Hepatocyte (in vitro differentiated cells): Measurements from ENCODE around the gene PRPF19. TPM values are rescaled to one million over a fixed set of nuclear protein-coding genes. Genes with fewer than 3 reads are reported as not detected.

Experiments used
- DNase-seq: peaks from one replicate; pipeline ENCODE4 v3.0.0-alpha.2; 2016; ENCODE audit warnings: low spot score
- H2AFZ ChIP-seq: fragments of 200-600 bp; sonication (generic); 2 replicates; pipeline ENCODE4 v1.6.0; 2016; ENCODE audit warnings: antibody characterized with exemption, mild to moderate bottlenecking
- H3K27ac ChIP-seq: fragments of 200-600 bp; sonication (generic); 2 replicates; pipeline ENCODE4 v1.5.1; 2016; ENCODE audit warnings: mild to moderate bottlenecking
- H3K27me3 ChIP-seq: fragments of 200-600 bp; sonication (generic); 2 replicates; pipeline ENCODE4 v1.6.1; 2016
- H3K36me3 ChIP-seq: fragments of 200-600 bp; sonication (generic); replicated peaks from 2 replicates; pipeline ENCODE4 v1.5.1; 2016; ENCODE audit warnings: low read depth; ENCODE audit not compliant: insufficient read depth
- H3K4me1 ChIP-seq: fragments of 200-600 bp; sonication (generic); 2 replicates; pipeline ENCODE4 v1.5.1; 2016; ENCODE audit warnings: mild to moderate bottlenecking, moderate library complexity; ENCODE audit not compliant: insufficient read depth
- H3K4me2 ChIP-seq: fragments of 200-600 bp; sonication (generic); 2 replicates; pipeline ENCODE4 v1.6.0; 2016
- H3K4me3 ChIP-seq: fragments of 200-600 bp; sonication (generic); 2 replicates; pipeline ENCODE4 v1.5.1; 2016; ENCODE audit warnings: mild to moderate bottlenecking
- H3K79me2 ChIP-seq: fragments of 200-600 bp; sonication (generic); 2 replicates; pipeline ENCODE4 v1.6.0; 2017; ENCODE audit warnings: mild to moderate bottlenecking
- H3K9me2 ChIP-seq: fragments of 200-600 bp; sonication (generic); replicated peaks from 2 replicates; pipeline ENCODE4 v1.6.0; 2017; ENCODE audit warnings: mild to moderate bottlenecking; ENCODE audit not compliant: insufficient read depth
- H3K9me3 ChIP-seq: fragments of 200-600 bp; sonication (generic); 2 replicates; pipeline ENCODE4 v1.5.1; 2016; ENCODE audit warnings: low read depth, mild to moderate bottlenecking
- H4K20me1 ChIP-seq: fragments of 200-600 bp; sonication (generic); 2 replicates; pipeline ENCODE4 v1.6.0; 2016; ENCODE audit warnings: mild to moderate bottlenecking; ENCODE audit not compliant: insufficient read depth, poor library complexity, severe bottlenecking
- EZH2 ChIP-seq: fragments of 200-600 bp; sonication (generic); IDR thresholded peaks from 2 replicates; pipeline ENCODE4 v1.6.1; 2016; ENCODE audit warnings: antibody characterized with exemption, mild to moderate bottlenecking, borderline replicate concordance
- EZH2phosphoT487 ChIP-seq: fragments of 200-600 bp; sonication (generic); IDR thresholded peaks from one replicate; pipeline ENCODE4 v1.6.1; 2018; ENCODE audit warnings: antibody characterized with exemption, mild to moderate bottlenecking, low read depth, moderate library complexity; ENCODE audit not compliant: unreplicated experiment, severe bottlenecking
- WGBS: methylation state at CpG from one replicate; pipeline ENCODE4 v1.1.6; 2016; ENCODE audit warnings: low lambda C conversion rate; ENCODE audit errors: missing lambda C conversion rate; 5-methylcytosine and 5-hydroxymethylcytosine counted together
- polyA plus RNA-seq: library from polyadenylated mRNA; unstranded; fragments of >200 nt; fragmentation: Nextera tagmentation; extraction: Ambion mirVana; gene quantifications from 2 replicates; pipeline ENCODE4 v1.2.1, GENCODE V29; 2016
- total RNA-seq: library from RNA; depleted of rRNA; stranded (reverse); fragments of >200 nt; gene quantifications from 2 replicates; pipeline ENCODE4 v1.2.3, GENCODE V29; 2014
- TF ChIP-seq, protein P1 (sequence below): fragments of 200-600 bp; sonication (generic); IDR thresholded peaks from 2 replicates; pipeline ENCODE4 v1.5.1; 2016; ENCODE audit warnings: antibody characterized with exemption, mild to moderate bottlenecking; ENCODE audit not compliant: poor library complexity

The PRPF19 gene
- total and polyA plus RNA-seq, 2 experiments from 2014 or later, result 19.3 to 53.8 TPM

DNA sequence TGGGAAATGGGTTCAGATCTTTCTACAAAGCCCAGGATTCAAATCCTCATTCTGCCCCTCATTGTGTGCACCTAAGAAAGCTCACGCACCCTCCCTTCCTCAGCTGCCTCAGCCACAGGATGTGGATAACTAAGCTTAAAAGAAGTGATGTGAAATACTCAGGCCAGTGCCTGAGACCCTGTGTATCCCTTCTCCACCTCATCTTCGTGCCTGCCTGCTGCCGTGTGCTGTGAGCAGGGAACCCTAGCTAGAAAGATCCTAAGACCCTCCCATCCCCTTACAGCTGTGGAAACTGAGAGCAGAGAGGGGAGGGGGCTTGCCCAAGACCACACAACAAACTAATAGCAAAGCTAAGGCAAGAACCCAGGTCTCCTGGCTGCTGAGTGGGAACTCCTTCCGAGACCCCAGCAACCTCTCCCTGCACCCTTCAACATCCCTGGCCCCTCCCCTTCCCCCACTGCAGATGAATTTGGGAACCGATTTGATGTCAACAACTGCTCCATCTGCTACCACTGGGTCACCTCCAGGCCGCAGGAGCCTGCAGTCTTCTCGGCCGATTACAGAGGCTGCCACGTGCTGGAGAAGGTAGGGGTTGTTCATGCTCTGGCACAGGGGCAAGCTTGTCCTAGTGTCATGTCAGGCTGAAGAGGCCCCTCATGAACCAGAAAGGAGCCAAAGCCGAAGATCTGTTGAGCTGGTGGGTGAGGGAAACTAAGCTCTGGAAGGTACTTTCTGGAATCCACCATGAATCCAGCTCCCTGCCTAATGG is 37.5 kb downstream of the PRPF19 start:
- no peaks in the 10 kb centered on the region for H3K27me3 ChIP-seq
- no peak overlapping the region for H3K4me2 ChIP-seq
- H3K4me1 ChIP-seq, result no peaks in the 10 kb centered on the region
- no peaks in the 10 kb centered on the region for H4K20me1 ChIP-seq
- H2AFZ ChIP-seq, result no peak overlapping the region
- TF ChIP-seq EZH2phosphoT487 (no peak), EZH2 (no peak)
- TF ChIP-seq, protein P1, sequence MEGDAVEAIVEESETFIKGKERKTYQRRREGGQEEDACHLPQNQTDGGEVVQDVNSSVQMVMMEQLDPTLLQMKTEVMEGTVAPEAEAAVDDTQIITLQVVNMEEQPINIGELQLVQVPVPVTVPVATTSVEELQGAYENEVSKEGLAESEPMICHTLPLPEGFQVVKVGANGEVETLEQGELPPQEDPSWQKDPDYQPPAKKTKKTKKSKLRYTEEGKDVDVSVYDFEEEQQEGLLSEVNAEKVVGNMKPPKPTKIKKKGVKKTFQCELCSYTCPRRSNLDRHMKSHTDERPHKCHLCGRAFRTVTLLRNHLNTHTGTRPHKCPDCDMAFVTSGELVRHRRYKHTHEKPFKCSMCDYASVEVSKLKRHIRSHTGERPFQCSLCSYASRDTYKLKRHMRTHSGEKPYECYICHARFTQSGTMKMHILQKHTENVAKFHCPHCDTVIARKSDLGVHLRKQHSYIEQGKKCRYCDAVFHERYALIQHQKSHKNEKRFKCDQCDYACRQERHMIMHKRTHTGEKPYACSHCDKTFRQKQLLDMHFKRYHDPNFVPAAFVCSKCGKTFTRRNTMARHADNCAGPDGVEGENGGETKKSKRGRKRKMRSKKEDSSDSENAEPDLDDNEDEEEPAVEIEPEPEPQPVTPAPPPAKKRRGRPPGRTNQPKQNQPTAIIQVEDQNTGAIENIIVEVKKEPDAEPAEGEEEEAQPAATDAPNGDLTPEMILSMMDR, result no peak
- no peaks in the 10 kb centered on the region for H3K79me2 ChIP-seq
- 87% methylated on average over 10 of the region's 10 CpGs for WGBS
- H3K36me3 ChIP-seq, result no peaks in the 10 kb centered on the region
- H3K9me2 ChIP-seq, result no peaks in the 10 kb centered on the region
- H3K9me3 ChIP-seq, result no peaks in the 10 kb centered on the region
- no peak overlapping the region for H3K4me3 ChIP-seq
- no peak for DNase-seq
- H3K27ac ChIP-seq, result no peak overlapping the region

DNA sequence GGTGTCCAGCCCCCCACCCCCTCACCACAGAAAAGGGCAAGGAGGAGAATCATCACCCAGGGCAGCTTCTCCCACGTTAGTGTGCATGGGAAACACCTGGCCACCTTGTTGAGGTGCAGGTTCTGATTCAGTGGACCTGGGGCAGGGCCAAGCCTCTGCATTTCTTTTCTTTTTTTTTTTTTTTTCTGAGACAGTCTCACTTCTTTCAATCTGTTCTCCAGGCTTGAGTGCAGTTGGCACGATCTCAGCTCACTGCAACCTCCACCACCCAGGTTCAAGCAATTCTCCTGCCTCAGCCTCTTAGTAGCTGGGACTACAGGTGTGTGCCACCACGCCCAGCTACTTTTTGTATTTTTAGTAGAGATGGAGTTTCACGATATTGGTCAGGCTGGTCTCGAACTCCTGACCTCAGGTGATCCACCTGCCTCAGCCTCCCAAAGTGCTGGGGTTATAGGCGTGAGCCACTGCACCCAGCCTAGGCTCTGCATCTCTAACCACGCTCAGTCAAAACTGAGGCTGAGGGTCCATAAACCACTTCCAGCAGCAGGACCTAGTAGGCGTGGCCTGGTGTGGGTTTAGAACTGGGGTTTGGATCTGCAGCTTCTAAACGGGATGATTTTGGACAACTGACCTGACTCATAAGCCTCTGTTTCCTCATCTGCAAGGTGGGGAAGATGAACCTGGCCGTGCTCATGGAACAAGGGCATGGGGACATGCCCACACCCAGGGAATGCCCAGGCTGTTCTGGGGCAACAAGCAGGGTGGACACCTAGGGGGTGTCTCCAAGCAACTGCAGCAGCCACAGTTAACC is 38.3 kb downstream of the PRPF19 start:
- Histone ChIP-seq H3K27me3 (no peaks in the 10 kb centered on the region), H3K4me1 (no peaks in the 10 kb centered on the region), H3K9me2 (no peaks in the 10 kb centered on the region), H4K20me1 (no peaks in the 10 kb centered on the region), H3K9me3 (no peaks in the 10 kb centered on the region), H3K79me2 (no peaks in the 10 kb centered on the region), H3K4me3 (no peak overlapping the region), H3K36me3 (no peaks in the 10 kb centered on the region), H3K4me2 (no peak overlapping the region), H2AFZ (no peak overlapping the region), H3K27ac (no peak overlapping the region)
- no peak for TF ChIP-seq EZH2
- no peak for TF ChIP-seq EZH2phosphoT487
- TF ChIP-seq, protein P1, result no peak
- DNase-seq, result no peak
- 83% methylated on average over 10 of the region's 10 CpGs for WGBS

DNA sequence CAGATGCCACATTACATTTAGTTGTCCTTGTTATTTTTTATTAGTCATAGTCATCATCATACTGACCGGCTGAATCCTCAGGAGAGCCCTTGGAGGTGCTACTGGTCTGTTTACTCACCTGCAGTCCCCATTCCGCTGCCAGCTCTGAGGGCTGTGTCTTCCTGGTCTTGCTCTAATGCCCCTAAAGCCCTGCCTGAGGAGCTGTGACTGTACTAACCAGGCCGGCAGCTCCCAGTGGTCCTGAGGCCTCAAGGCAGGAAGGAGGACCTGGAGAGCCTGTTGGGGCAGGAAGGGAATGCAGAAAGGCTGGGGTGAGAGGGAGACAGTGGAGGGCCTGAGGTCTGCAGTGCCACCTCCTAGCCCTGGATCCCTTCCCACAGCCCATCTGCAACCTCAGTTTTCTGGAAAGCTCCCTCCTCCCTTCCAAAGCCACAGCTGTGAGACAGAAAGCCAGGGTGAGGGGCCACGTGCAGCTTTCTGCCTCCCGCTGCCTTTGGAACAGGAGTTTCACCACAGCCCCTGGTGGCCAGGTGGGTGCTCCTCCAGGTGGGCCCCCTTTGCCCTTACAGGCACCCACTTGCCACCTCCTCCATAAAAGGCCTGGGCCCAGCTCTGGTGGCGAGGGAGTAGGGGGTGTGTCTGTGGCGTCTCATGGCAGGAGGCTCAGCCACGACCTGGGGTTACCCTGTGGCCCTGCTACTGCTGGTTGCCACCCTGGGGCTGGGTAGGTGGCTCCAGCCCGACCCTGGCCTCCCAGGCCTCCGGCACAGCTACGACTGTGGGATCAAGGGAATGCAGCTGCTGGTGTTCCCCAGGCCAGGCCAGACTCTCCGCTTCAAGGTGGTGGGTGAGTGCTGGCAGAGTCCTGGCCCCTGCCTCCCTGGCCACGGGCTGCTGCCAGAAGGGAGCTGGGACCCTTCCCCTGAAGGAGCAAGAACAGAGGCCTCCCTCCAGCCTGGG is 39.2 kb downstream of the PRPF19 start, which contains the start of gene ZP1:
ZP1 (plus strand) TSS at position 632 of the 960 bp plus-strand sequence; CDS start at position 652, 20 bp downstream.
- Histone ChIP-seq H3K9me2 (no peaks in the 10 kb centered on the region), H3K27ac (no peak within 1 kb of the TSS), H3K4me2 (no peak within 1 kb of the TSS), H3K9me3 (no peaks in the 10 kb centered on the region), H3K27me3 (no peaks in the 10 kb centered on the region), H2AFZ (no peak within 1 kb of the TSS), H3K4me3 (no peak within 1 kb of the TSS), H3K79me2 (no peaks in the 10 kb centered on the region), H4K20me1 (no peaks in the 10 kb centered on the region), H3K36me3 (no peaks in the 10 kb centered on the region), H3K4me1 (no peaks in the 10 kb centered on the region)
- 69% methylated on average over 13 of the region's 13 CpGs for WGBS
- no peak for DNase-seq
- no peak for TF ChIP-seq EZH2
- TF ChIP-seq, protein P1, result no peak
- no peak for TF ChIP-seq EZH2phosphoT487
